Stimulated activated CD4-positive, alpha-beta T cell treated with anti-CD3 and anti-CD28 coated beads, Interleukin-12 subunit alpha, Interleukin-12 subunit beta, amount 100 ng/mL, for 4 hours (primary cell): ENCODE results near the gene GTF2H4.
"Not testable (repeated sequence)": the region's sequence is repeated elsewhere in the genome, so short reads cannot be mapped to it uniquely, and the experiment has no call there.

Experiments used
- DNase-seq: peaks from one replicate; pipeline ENCODE4 v3.0.0-alpha.2; 2020

The GTF2H4 gene

GRCh38 chr6:30895343-30895742, 12.7 kb upstream of the GTF2H4 start:
- DNase-seq: no peak

- DNase-seq: no peak
Measured at GRCh38 chr6:30896541-30896940, 11.5 kb upstream of the GTF2H4 start.

- no peak for DNase-seq
Measured at GRCh38 chr6:30897882-30898281, 10.1 kb upstream of the GTF2H4 start.

GRCh38 chr6:30898750-30899360, 9.2 kb upstream of the GTF2H4 start:
- DNase-seq: no peak

- no peak for DNase-seq
Measured at GRCh38 chr6:30900863-30901417, 7.1 kb upstream of the GTF2H4 start.

GRCh38 chr6:30901436-30901835, 6.6 kb upstream of the GTF2H4 start:
- no peak for DNase-seq

- not testable (repeated sequence) for DNase-seq
Measured at GRCh38 chr6:30902196-30902595, 5.8 kb upstream of the GTF2H4 start.

GRCh38 chr6:30902709-30903108, 5.3 kb upstream of the GTF2H4 start:
- no peak for DNase-seq

GRCh38 chr6:30903236-30903635, 4.8 kb upstream of the GTF2H4 start:
- DNase-seq: no peak

GRCh38 chr6:30907290-30907757, 683 bp upstream of the GTF2H4 start:
- DNase-seq: not testable (repeated sequence)

GRCh38 chr6:30908700-30909099, 693 bp downstream of the GTF2H4 start:
- DNase-seq: no peak

GRCh38 chr6:30910473-30910872, 2.5 kb downstream of the GTF2H4 start:
- DNase-seq: not testable (repeated sequence)

- DNase-seq: no peak
Measured at GRCh38 chr6:30912746-30913520, 4.9 kb downstream of the GTF2H4 start.

GRCh38 chr6:30913721-30914075, 5.7 kb downstream of the GTF2H4 start:
- no peak for DNase-seq

GRCh38 chr6:30914076-30914853, 6.3 kb downstream of the GTF2H4 start, which contains the start of gene VARS2:
VARS2 (plus strand) TSS chr6:30914238; CDS start chr6:30914837, 599 bp downstream.
- DNase-seq: peak; percentile 83

GRCh38 chr6:30914854-30915590, 7.0 kb downstream of the GTF2H4 start:
- no peak for DNase-seq

GRCh38 chr6:30915591-30915946, 7.6 kb downstream of the GTF2H4 start:
- DNase-seq: no peak

- no peak for DNase-seq
Measured at GRCh38 chr6:30917041-30917440, 9.0 kb downstream of the GTF2H4 start.

GRCh38 chr6:30917487-30917886, 9.5 kb downstream of the GTF2H4 start:
- no peak for DNase-seq

- DNase-seq: no peak
Measured at GRCh38 chr6:30918670-30919069, 10.7 kb downstream of the GTF2H4 start.

GRCh38 chr6:30922447-30922852, 14.4 kb downstream of the GTF2H4 start:
- no peak for DNase-seq

- not testable (repeated sequence) for DNase-seq
Measured at GRCh38 chr6:30924040-30924627, 16.1 kb downstream of the GTF2H4 start.
